SK-N-SH (cell line): ENCODE measurements around the gene PRPF4. TPM values are rescaled to one million over a fixed set of nuclear protein-coding genes. Genes with fewer than 3 reads are reported as not detected.

Experiments
- CTCF ChIA-PET: fragments of 300-600, 350-600 bp; formaldehyde crosslinking; extraction: SDS; loops from one replicate; lab custom pipeline; 2021; lab: Yijun Ruan, JAX
- POLR2A ChIA-PET: fragments of 350-600 bp; sonication (Branson Sonifier 250); formaldehyde crosslinking; extraction: SDS; loops from one replicate; lab custom pipeline; 2020; ENCODE audit warnings: antibody characterized with exemption, inconsistent platforms; lab: Yijun Ruan, JAX
- DNase-seq: peaks from one replicate; pipeline ENCODE4 v3.0.0; 2012
- H2AFZ ChIP-seq: fragments of 200-600 bp; sonication (generic); 2 replicates; pipeline ENCODE4 v1.8.1; 2016; ENCODE audit warnings: antibody characterized with exemption, mild to moderate bottlenecking, low read depth
- H3F3A ChIP-seq: fragments of 200-600 bp; sonication (generic); replicated peaks from 2 replicates; pipeline ENCODE3; 2016; ENCODE audit warnings: antibody characterized with exemption, mild to moderate bottlenecking; ENCODE audit not compliant: insufficient read depth
- H3K27ac ChIP-seq, 2 experiments: fragments of 200-500 bp in 1 of 2; fragments of 200-600 bp in 1 of 2; sonication (Bioruptor generic) in 1 of 2; sonication (generic), shearing (Covaris generic) in 1 of 2; 2 replicates each; pipeline versions ENCODE4 v1.5.1 to v1.6.1; 2014 to 2016; ENCODE audit warnings: low read depth in 2 of 2, inconsistent platforms in 1 of 2, low read length in 1 of 2, mild to moderate bottlenecking in 1 of 2, mixed read lengths in 1 of 2
- H3K27me3 ChIP-seq: fragments of 200-600 bp; sonication (generic), shearing (Covaris generic); 2 replicates; pipeline ENCODE4 v1.6.1; 2016; ENCODE audit warnings: mixed run types; ENCODE audit not compliant: insufficient read depth
- H3K36me3 ChIP-seq, 2 experiments: fragments of 200-500 bp in 1 of 2; fragments of 200-600 bp in 1 of 2; sonication (Bioruptor generic) in 1 of 2; sonication (generic) in 1 of 2; replicated peaks in 1 of 2; 2 replicates each; pipeline versions ENCODE3 to v1.5.1; 2014 to 2016; ENCODE audit warnings: low read length in 1 of 2, mild to moderate bottlenecking in 1 of 2; ENCODE audit not compliant: insufficient read depth in 2 of 2, control insufficient read depth in 1 of 2
- H3K4me1 ChIP-seq, 2 experiments: fragments of 200-500 bp in 1 of 2; fragments of 200-600 bp in 1 of 2; sonication (Bioruptor generic) in 1 of 2; sonication (generic), shearing (Covaris generic) in 1 of 2; 2 replicates each; pipeline versions ENCODE4 v1.5.1 to v1.6.1; 2014 to 2016; ENCODE audit warnings: low read depth in 1 of 2, low read length in 1 of 2, mixed run types in 1 of 2; ENCODE audit not compliant: insufficient read depth in 2 of 2, control insufficient read depth in 1 of 2
- H3K4me2 ChIP-seq: fragments of 200-600 bp; sonication (generic), shearing (Covaris generic); 2 replicates; pipeline ENCODE4 v1.6.1; 2017; ENCODE audit warnings: mixed run types
- H3K4me3 ChIP-seq, 2 experiments: fragments of 200-500 bp in 1 of 2; fragments of 200-600 bp in 1 of 2; sonication (Bioruptor generic) in 1 of 2; sonication (generic), shearing (Covaris generic) in 1 of 2; 2 replicates each; pipeline versions ENCODE4 v1.5.1 to v1.8.1; 2014 to 2016; ENCODE audit warnings: low read depth in 2 of 2, inconsistent platforms in 1 of 2, low read length in 1 of 2, mild to moderate bottlenecking in 1 of 2, mixed read lengths in 1 of 2, moderate library complexity in 1 of 2
- H3K79me2 ChIP-seq: fragments of 200-600 bp; sonication (generic); 2 replicates; pipeline ENCODE4 v1.8.1; 2017; ENCODE audit warnings: mild to moderate bottlenecking; ENCODE audit not compliant: insufficient read depth
- H3K9ac ChIP-seq: fragments of 200-600 bp; sonication (generic); 2 replicates; pipeline ENCODE4 v1.6.1; 2017; ENCODE audit warnings: mixed run types
- H3K9me2 ChIP-seq: fragments of 200-600 bp; sonication (generic); 2 replicates; pipeline ENCODE4 v1.6.1; 2017; ENCODE audit warnings: mixed run types
- H3K9me3 ChIP-seq: fragments of 200-600 bp; sonication (generic); 2 replicates; pipeline ENCODE4 v1.6.1; 2017; ENCODE audit warnings: mixed run types, mild to moderate bottlenecking, moderate library complexity
- H4K20me1 ChIP-seq: fragments of 200-600 bp; sonication (generic); 2 replicates; pipeline ENCODE4 v1.6.1; 2017; ENCODE audit warnings: mild to moderate bottlenecking, mixed run types; ENCODE audit not compliant: insufficient read depth
- EZH2phosphoT487 ChIP-seq: fragments of 200-600 bp; sonication (generic); IDR thresholded peaks from 2 replicates; pipeline ENCODE4 v1.6.1; 2017; ENCODE audit warnings: low read depth, mixed run types, mild to moderate bottlenecking, antibody characterized with exemption, moderate library complexity, borderline replicate concordance
- GATA2 ChIP-seq: sonication (generic); formaldehyde crosslinking; IDR thresholded peaks from 2 replicates; pipeline ENCODE4 v1.5.0; 2020; ENCODE audit warnings: mild to moderate bottlenecking, missing genetic modification reagents
- MEF2A ChIP-seq: IDR thresholded peaks from 2 replicates; pipeline ENCODE4 v1.4.0; 2012; ENCODE audit warnings: low read depth, borderline replicate concordance
- MXI1 ChIP-seq: IDR thresholded peaks from 2 replicates; pipeline ENCODE4 v1.6.1; 2012; ENCODE audit warnings: mild to moderate bottlenecking, low read depth, low read length, improper control_type of control experiment
- SMC3 ChIP-seq: IDR thresholded peaks from 2 replicates; pipeline ENCODE4 v1.6.1; 2012; ENCODE audit warnings: low read depth, low read length, improper control_type of control experiment
- TEAD4 ChIP-seq: IDR thresholded peaks from 2 replicates; pipeline ENCODE4 v1.4.0; 2012; ENCODE audit warnings: mild to moderate bottlenecking, borderline replicate concordance; ENCODE audit not compliant: insufficient read depth
- WGBS: methylation state at CpG from one replicate; pipeline ENCODE4 v1.1.6; 2017; ENCODE audit warnings: low lambda C conversion rate; 5-methylcytosine and 5-hydroxymethylcytosine counted together
- polyA plus RNA-seq, 3 experiments: library from polyadenylated mRNA; depleted of rRNA; stranded (reverse); fragments of >200 nt; gene quantifications; 2 replicates each; pipeline ENCODE4 v1.2.3, GENCODE V29; 2012
- TF ChIP-seq, protein P1 (sequence below): IDR thresholded peaks from 2 replicates; pipeline ENCODE4 v1.6.1; 2012; ENCODE audit warnings: mild to moderate bottlenecking, low read depth, low read length, moderate library complexity
- TF ChIP-seq, protein P2 (sequence below): IDR thresholded peaks from 2 replicates; pipeline ENCODE4 v1.4.0; 2012; ENCODE audit warnings: low read depth, borderline replicate concordance
- TF ChIP-seq, protein P3 (sequence below): fragments of 150-350 bp; IDR thresholded peaks from 2 replicates; pipeline ENCODE4 v1.6.1; 2016; ENCODE audit warnings: mild to moderate bottlenecking, low read depth, low read length

The PRPF4 gene
- polyA plus RNA-seq, 1 of the 3 experiments (the other 2 are of a cell fraction): 23.2 TPM

DNA sequence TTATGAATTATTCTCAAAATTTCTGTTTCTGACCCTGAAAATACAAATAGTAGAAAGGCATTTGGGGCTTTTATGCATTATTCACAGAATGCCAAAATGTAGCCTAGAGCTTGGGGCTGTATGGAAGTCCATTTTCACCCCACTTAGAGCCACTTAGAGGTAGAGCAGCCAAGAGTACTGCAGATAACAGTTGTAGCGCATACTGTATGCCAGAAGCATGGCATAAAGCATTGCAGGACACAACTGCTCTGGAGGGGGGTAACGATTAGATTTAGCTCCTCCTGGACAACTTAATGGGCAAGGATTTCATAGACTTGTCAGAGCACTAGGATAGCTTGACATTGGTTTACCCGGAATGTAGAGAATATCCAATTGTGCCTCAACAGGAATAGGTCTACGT is 38.4 kb upstream of the PRPF4 start:
- Histone ChIP-seq H3K27me3 (no peaks in the 10 kb centered on the region), H2AFZ (no peak overlapping the region), H3K27ac (peak overlapping the region in 1 of 2 experiments; percentile 71; a peak in 1 of 4 replicates), H3K9me2 (no peaks in the 10 kb centered on the region), H3K4me1 (peaks cover 0 to 6% of the 10 kb centered on the region in 2 experiments; a peak in 3 of 4 replicates), H4K20me1 (no peaks in the 10 kb centered on the region), H3K9ac (no peak overlapping the region), H3K4me3 (no peak overlapping the region), H3K36me3 (no peaks in the 10 kb centered on the region), H3K4me2 (no peak overlapping the region), H3F3A (no peaks in the 10 kb centered on the region), H3K9me3 (no peaks in the 10 kb centered on the region), H3K79me2 (peaks cover 2% of the 10 kb centered on the region; the same call in 1 of the 2 replicates)
- CTCF ChIA-PET: interaction anchor here (0.7 to 1.3 kb wide), 2 partner anchors 16 to 37 kb away, joined by 3 to 4 read pairs; partner anchors contain the start of genes FKBP15 and SLC31A1
- POLR2A ChIA-PET: interaction anchor here (1.1 kb wide), 1 partner anchor 38 kb away, joined by 3 read pairs; the partner anchor contains the start of gene CDC26
- peak; percentile 65 for DNase-seq
- 83% methylated on average over 4 of the region's 4 CpGs for WGBS
- TF ChIP-seq MEF2A (no peak), EZH2phosphoT487 (no peak), TEAD4 (no peak), MXI1 (peak; percentile 52; the same call in 1 of the 2 replicates), SMC3 (no peak), GATA2 (CRISPR knock-in tag) (peak; percentile 35)
- TF ChIP-seq, protein P1, sequence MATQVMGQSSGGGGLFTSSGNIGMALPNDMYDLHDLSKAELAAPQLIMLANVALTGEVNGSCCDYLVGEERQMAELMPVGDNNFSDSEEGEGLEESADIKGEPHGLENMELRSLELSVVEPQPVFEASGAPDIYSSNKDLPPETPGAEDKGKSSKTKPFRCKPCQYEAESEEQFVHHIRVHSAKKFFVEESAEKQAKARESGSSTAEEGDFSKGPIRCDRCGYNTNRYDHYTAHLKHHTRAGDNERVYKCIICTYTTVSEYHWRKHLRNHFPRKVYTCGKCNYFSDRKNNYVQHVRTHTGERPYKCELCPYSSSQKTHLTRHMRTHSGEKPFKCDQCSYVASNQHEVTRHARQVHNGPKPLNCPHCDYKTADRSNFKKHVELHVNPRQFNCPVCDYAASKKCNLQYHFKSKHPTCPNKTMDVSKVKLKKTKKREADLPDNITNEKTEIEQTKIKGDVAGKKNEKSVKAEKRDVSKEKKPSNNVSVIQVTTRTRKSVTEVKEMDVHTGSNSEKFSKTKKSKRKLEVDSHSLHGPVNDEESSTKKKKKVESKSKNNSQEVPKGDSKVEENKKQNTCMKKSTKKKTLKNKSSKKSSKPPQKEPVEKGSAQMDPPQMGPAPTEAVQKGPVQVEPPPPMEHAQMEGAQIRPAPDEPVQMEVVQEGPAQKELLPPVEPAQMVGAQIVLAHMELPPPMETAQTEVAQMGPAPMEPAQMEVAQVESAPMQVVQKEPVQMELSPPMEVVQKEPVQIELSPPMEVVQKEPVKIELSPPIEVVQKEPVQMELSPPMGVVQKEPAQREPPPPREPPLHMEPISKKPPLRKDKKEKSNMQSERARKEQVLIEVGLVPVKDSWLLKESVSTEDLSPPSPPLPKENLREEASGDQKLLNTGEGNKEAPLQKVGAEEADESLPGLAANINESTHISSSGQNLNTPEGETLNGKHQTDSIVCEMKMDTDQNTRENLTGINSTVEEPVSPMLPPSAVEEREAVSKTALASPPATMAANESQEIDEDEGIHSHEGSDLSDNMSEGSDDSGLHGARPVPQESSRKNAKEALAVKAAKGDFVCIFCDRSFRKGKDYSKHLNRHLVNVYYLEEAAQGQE: no peak
- TF ChIP-seq, protein P2, sequence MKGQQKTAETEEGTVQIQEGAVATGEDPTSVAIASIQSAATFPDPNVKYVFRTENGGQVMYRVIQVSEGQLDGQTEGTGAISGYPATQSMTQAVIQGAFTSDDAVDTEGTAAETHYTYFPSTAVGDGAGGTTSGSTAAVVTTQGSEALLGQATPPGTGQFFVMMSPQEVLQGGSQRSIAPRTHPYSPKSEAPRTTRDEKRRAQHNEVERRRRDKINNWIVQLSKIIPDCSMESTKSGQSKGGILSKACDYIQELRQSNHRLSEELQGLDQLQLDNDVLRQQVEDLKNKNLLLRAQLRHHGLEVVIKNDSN: no peak
- TF ChIP-seq, protein P3, sequence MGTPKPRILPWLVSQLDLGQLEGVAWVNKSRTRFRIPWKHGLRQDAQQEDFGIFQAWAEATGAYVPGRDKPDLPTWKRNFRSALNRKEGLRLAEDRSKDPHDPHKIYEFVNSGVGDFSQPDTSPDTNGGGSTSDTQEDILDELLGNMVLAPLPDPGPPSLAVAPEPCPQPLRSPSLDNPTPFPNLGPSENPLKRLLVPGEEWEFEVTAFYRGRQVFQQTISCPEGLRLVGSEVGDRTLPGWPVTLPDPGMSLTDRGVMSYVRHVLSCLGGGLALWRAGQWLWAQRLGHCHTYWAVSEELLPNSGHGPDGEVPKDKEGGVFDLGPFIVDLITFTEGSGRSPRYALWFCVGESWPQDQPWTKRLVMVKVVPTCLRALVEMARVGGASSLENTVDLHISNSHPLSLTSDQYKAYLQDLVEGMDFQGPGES: no peak
